Stimulated activated CD8-positive, alpha-beta memory T cell treated with anti-CD3 and anti-CD28 coated beads, Interleukin-12 subunit alpha, Interleukin-12 subunit beta, amount 100 ng/mL, for 1 hour (primary cell): Measurements from ENCODE around the gene CELF4.

Experiments used
- DNase-seq: peaks from one replicate; pipeline ENCODE4 v3.0.0-alpha.2; 2020; ENCODE audit warnings: low read depth

Gene CELF4

DNA sequence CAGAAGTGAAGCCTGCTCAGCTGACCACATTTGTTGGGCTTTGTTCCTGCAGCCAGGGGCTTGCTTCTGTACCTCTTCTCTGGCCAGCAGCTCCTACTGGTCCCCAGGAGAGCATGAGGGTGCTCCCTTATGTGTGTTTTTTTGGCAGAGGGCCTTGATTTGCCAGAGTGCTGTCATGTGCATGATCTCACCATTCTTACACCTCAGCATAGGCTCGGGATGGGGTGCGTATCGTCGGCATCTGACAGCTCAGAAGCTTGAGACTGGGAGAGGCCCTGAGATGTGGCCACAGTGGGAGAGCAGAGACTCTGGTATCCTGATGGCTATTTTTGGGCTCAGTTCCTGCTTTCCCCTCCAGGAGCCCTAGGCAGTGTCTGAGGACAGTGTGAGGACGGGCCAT, 71.2 kb downstream of the CELF4 start:
- no peak for DNase-seq

DNA sequence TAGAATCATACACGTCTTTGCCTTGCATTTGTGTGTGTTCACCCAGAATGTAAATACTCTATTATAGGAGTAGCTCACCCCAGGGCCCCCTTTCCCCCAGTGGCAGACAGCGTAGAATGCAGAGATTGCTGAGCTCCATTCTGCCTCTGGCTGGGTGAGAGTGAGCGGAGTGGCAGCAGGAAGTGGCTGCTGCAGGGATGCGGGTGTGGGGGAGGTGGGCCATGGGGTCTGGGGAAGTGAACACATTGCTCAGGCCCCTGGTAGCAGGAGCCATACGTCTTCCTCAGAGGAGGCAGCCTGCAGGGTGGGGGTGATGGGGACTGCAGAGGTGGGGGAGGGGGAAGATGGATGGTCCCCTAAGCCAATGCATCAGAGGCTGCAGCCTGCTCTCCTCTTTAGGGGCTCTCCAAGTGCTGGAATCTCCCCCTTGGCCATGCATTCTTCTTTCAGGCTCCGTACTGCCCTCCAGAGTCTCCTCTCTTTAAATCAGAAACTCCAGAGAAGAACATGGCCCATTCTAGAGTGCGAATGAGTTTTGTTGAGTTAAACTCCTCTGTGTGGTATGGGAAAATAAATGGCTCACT, 72.2 kb downstream of the CELF4 start:
- DNase-seq, result no peak

DNA sequence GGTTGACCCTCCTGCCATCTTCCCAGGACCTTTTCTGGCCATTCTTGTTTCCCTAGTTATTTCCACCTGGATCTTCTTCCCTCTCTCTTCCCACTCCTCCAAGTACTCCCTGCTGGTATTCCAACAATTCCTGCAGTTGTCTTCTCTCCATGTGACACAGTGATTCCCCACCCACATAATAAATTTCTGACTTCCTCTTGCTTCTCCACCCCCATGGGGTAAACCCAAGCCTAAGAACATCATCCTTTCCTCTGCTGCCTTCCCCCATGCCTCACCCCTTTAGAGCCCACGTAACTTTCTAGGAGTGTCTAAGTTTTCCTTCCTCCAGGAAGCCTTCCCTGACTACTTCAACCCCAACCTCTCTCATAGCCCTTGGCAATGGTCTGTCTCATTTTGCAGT, 72.6 kb downstream of the CELF4 start:
- no peak for DNase-seq

DNA sequence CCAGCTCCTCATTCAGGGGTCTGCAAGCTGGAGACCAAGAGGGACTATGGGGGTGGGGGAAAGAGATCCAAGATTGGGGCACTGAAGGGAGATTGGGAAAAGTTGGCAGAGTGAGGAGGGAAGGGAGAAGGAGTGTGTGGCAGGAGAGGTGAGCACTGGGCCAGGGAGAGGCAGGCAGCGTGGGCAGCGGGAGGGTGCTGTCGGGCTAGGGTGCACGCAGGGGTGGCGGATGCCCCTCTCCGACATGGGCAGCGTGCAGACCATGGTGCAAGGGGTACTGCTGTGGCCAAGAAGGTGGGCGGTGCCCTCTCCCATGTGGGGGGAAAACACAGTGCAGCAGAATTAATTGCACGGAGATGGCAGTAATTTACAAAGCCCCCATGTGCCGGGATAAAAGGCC, 74.1 kb downstream of the CELF4 start:
- no peak for DNase-seq

GRCh38 chr18:37489998-37490397, 75.6 kb downstream of the CELF4 start:
- DNase-seq, result no peak

DNA sequence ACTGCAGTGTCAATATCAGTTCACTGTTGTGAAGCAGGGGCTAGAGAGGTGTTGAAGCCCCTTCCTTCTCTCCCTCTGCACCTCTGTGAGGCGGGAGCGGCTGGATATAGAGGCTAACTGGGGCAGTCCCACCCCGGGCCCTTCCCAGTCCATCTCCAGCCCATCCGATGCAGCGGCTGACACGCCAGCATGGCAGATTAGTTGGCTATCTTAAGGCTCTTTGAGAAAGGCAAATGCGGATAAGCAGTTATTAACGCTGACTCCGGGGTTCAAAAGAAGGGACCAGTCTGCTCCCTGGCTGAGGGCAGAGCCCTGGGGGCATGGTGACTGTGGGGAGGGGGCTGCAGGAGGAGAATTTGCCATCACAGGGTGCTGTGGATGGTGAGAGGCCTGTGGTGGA, 76.6 kb downstream of the CELF4 start:
- DNase-seq, result no peak

GRCh38 chr18:37487400-37487867, 78.2 kb downstream of the CELF4 start:
- DNase-seq, result no peak

- no peak for DNase-seq
Observed at GRCh38 chr18:37486848-37487247, 78.8 kb downstream of the CELF4 start.

DNA sequence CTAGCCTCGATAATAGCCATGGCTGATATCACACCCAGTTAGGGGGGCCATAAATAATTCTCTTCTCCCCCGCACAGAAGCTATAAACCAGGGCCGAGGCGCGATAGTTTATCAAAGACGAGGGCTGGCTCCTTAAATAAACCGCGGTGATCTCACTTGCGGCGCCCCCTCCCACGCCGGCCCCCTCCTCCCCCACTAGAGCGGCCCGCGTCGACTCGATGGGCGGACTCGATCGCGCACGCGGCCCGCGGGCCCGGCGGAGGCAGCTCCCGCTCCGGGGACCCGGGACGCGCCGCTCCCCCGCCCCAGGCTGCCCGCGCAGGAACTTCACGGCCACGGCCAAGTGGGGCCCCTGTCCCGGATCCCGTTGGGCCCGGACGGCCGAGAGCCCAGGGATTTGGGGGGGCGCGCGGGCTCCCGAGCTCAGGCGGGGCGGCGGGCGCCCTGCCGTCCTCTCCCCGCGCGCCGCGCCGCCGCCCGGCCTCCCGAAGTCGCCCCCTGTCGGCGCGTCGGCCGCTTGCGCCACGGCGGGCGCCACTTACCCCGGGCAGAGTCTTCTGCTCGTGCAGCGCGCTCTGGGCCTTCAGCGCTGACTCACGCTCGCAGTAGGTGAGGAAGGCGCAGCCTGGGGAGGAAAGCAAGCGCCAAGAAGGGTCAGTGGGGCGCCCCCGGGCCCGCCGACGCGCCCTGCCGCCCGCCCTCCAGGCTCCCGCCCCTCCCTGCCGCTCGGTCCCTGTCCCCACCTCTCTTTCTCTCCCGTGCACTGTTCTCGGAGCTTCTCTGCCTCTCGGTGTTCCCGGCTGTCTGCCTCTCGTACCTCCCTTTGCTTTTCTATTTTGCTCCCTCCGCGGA, 80.4 kb downstream of the CELF4 start:
- DNase-seq, result no peak

- DNase-seq, result no peak
Observed at GRCh38 chr18:37483984-37484819, 81.4 kb downstream of the CELF4 start.

DNA sequence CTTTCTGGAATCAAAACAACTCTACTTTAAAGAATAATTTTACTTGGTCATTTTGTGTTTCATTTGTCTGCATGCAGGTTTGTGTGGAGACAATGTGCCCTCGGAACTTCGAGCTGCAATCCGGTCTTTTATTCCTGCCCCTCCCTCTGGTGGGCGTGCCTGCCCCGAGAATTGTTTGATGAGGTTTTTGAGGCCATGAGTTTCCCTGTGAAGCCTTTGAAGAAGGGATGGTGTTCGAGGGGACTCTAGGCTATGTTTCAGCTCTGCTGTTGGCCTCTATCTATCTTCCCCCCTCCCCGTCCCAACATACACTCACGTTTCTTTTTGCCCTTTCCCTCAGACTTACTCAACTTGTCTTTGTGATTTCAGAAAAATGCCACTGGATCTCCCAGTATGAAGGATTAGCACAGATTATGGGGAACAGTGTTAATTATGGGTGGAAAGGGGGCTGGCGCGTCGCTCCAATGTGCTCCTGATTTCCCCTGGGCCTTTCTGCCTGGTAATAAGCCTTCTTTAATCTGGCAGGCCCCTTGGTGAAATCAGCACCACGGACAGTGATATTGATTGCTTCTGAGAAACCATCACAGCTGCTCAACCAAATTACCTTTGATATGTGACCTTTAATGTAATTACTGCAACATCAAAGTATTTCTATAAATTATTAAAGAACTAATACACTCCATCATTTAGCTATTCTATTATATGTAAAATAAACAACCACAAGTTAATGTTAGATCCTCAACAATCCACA, 82.2 kb downstream of the CELF4 start:
- no peak for DNase-seq

DNA sequence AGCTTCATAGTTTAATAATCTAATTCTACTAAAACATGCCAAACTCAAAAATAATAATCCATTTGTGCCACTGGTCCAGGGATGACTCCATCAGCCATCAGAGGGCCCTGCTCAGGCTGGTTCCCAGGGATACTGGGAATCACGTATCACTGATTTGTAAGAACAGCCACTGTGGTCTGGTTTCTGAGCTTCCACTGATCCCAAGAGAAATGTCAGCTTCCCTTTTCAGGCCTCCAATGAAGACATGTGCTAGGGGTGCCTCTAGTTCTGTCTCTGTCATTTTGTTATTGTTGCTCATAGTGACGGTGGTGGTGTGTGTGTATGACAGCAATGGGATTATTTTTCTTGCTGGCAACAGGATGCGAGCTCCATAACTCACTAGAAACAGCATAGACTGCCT, 83.2 kb downstream of the CELF4 start:
- DNase-seq, result no peak

GRCh38 chr18:37482002-37482401, 83.6 kb downstream of the CELF4 start:
- DNase-seq, result no peak

DNA sequence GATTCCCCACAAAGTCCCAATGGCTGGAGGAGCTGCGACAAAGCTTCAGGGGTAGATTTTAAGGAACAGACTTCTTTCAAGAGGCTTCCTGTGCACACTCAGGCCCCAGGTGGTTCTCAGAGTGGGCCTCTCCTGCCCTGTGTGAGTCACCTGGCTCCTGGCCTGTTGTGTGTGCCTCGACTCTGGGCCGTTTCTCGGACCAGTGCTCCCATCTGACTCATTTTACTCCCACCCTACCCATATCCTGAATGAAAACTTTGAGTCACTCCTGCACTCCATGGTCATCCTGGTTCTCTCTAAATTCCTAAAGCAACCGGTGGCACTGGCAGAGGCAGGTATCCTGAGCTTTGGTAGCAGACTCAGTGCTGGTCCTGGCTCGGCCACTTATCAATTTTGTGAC, 84.1 kb downstream of the CELF4 start:
- DNase-seq, result no peak

DNA sequence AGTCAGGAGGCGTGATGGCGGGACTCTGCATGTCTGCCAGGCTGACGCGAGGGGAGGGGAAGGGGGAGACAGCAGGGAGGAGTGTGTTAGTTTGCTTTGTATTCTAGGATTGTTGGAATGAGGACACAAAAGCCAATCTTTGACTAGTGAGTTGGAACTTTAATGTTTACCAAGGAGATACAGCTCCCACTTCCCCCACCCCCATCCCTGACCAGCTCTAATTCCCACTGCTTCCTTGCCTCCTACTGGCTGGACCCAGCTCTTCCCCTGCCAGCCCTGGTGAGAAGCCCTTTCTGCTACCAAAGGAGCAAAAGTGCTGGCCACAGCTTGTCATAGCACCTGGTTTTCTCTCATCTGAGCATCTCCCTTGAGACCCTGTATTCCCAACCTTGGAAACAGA, 84.5 kb downstream of the CELF4 start:
- DNase-seq, result no peak

- no peak for DNase-seq
Observed at GRCh38 chr18:37476611-37477295, 88.8 kb downstream of the CELF4 start.

GRCh38 chr18:37476182-37476581, 89.4 kb downstream of the CELF4 start:
- no peak for DNase-seq

GRCh38 chr18:37473195-37473840, 92.3 kb downstream of the CELF4 start:
- DNase-seq, result no peak

- no peak for DNase-seq
Observed at GRCh38 chr18:37471637-37472036, 94.0 kb downstream of the CELF4 start.

DNA sequence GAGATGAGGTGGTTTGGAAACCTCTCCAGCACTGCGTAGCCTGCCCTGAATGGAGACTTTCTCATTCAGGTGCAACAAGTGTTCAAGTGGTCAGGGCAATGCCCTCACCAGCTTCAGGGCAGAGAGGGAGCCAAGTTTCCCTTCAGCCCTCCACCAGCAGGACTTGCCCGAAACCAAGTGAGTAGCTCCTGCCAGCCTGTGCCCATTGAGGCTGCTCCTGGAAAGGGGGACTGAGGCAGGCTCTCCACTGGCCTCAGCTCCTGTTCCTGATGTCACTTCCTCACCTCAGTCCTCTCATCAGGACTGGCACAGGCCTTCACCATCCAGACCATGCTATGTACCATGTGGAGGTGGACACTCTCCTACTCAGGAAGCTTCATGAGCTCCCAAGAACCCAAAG, 94.6 kb downstream of the CELF4 start:
- no peak for DNase-seq
